K562 (cell line): ENCODE results near the gene KCNH2. TPM values are rescaled to one million over a fixed set of nuclear protein-coding genes. Genes with fewer than 3 reads are reported as not detected.

Experiments
- BRD4 ChIP-seq: fragments of 200-600 bp; sonication (generic); IDR thresholded peaks from 2 replicates; pipeline ENCODE4 v1.6.1; 2017; ENCODE audit warnings: inconsistent platforms
- CBX5 ChIP-seq: IDR thresholded peaks from 2 replicates; pipeline ENCODE4 v1.6.1; 2014; ENCODE audit warnings: low read depth, borderline replicate concordance
- COPS2 ChIP-seq: fragments of 450-650 bp; conservative IDR thresholded peaks from 2 replicates; pipeline ENCODE4 v1.6.1; 2016; ENCODE audit warnings: mild to moderate bottlenecking, moderate library complexity
- ESRRA ChIP-seq: fragments of 450-650 bp; IDR thresholded peaks from 2 replicates; pipeline ENCODE4 v1.6.1; 2014; ENCODE audit warnings: low read depth, mild to moderate bottlenecking, moderate library complexity, borderline replicate concordance
- ETS2 ChIP-seq: IDR thresholded peaks from 2 replicates; pipeline ENCODE4 v1.6.1; 2016; ENCODE audit warnings: borderline replicate concordance, missing genetic modification characterization, mild to moderate bottlenecking, moderate library complexity, missing compliant biosample characterization; ENCODE audit not compliant: poor library complexity, severe bottlenecking
- FOXK1 ChIP-seq: sonication (generic); formaldehyde crosslinking; IDR thresholded peaks from 2 replicates; pipeline ENCODE4 v1.8.0; 2022; ENCODE audit warnings: missing genetic modification reagents, mild to moderate bottlenecking, borderline replicate concordance
- GTF2F1 ChIP-seq: IDR thresholded peaks from 2 replicates; pipeline ENCODE4 v1.6.1; 2011; ENCODE audit warnings: low read depth, low read length, improper control_type of control experiment
- HIVEP1 ChIP-seq: fragments of 250-450 bp; sonication (Bioruptor Pico); IDR thresholded peaks from 2 replicates; pipeline ENCODE4 v1.4.0; 2020; ENCODE audit warnings: mild to moderate bottlenecking
- KHSRP ChIP-seq: fragments of 450-650 bp; IDR thresholded peaks from 2 replicates; pipeline ENCODE4 v1.6.1; 2017
- NBN ChIP-seq: fragments of 450-650 bp; IDR thresholded peaks from 2 replicates; pipeline ENCODE4 v1.6.1; 2016; ENCODE audit warnings: low read depth, mild to moderate bottlenecking
- PML ChIP-seq: IDR thresholded peaks from 2 replicates; pipeline ENCODE4 v1.6.1; 2012; ENCODE audit warnings: low read length, inconsistent platforms
- RCOR1 ChIP-seq, 2 experiments: IDR thresholded peaks; 2 replicates each; pipeline ENCODE4 v1.6.1; 2012; ENCODE audit warnings: low read depth in 2 of 2, low read length in 2 of 2, borderline replicate concordance in 1 of 2, improper control_type of control experiment in 1 of 2
- RERE ChIP-seq: sonication (generic); formaldehyde crosslinking; IDR thresholded peaks from 2 replicates; pipeline ENCODE4 v1.8.0; 2023; ENCODE audit warnings: missing genetic modification reagents, mild to moderate bottlenecking, borderline replicate concordance
- RFX5 ChIP-seq: IDR thresholded peaks from 2 replicates; pipeline ENCODE4 v1.6.1; 2011; ENCODE audit warnings: low read depth, mild to moderate bottlenecking, improper control_type of control experiment, low read length
- SETDB1 ChIP-seq: IDR thresholded peaks from one replicate; pipeline ENCODE4 v1.6.1; 2012; ENCODE audit warnings: low read length, control low read depth, inconsistent platforms
- STAT6 ChIP-seq: sonication (generic); formaldehyde crosslinking; IDR thresholded peaks from 2 replicates; pipeline ENCODE4 v1.8.1; 2023; ENCODE audit warnings: mild to moderate bottlenecking, missing genetic modification reagents
- TCF3 ChIP-seq: sonication (generic); formaldehyde crosslinking; IDR thresholded peaks from 2 replicates; pipeline ENCODE4 v1.4.0; 2020; ENCODE audit warnings: mild to moderate bottlenecking, missing genetic modification reagents
- TCF7L2 ChIP-seq: fragments of 150-350 bp; IDR thresholded peaks from 2 replicates; pipeline ENCODE4 v1.6.1; 2016; ENCODE audit warnings: low read depth, mild to moderate bottlenecking, low read length, moderate library complexity
- ZNF140 ChIP-seq: fragments of 250-450 bp; sonication (Bioruptor Pico); IDR thresholded peaks from 2 replicates; pipeline ENCODE4 v1.8.0; 2021; ENCODE audit warnings: moderate library complexity, mild to moderate bottlenecking, inconsistent platforms
- ZNF282 ChIP-seq: sonication (generic); formaldehyde crosslinking; IDR thresholded peaks from 2 replicates; pipeline ENCODE4 v1.8.1; 2023; ENCODE audit warnings: missing genetic modification reagents
- ZNF311 ChIP-seq: fragments of 250-450 bp; sonication (Bioruptor Pico); IDR thresholded peaks from 2 replicates; pipeline ENCODE4 v1.4.0; 2020; ENCODE audit warnings: mild to moderate bottlenecking, moderate library complexity
- ZNF408 ChIP-seq: fragments of 250-450 bp; sonication (Bioruptor Pico); IDR thresholded peaks from 2 replicates; pipeline ENCODE4 v1.4.0; 2020; ENCODE audit warnings: low read depth, mild to moderate bottlenecking, moderate library complexity
- ZNF41 ChIP-seq: fragments of 250-450 bp; sonication (Bioruptor Pico); conservative IDR thresholded peaks from 2 replicates; pipeline ENCODE4 v1.4.0; 2020; ENCODE audit warnings: mild to moderate bottlenecking
- ZNF436 ChIP-seq: fragments of 250-450, 450-650 bp; sonication (Bioruptor Pico); formaldehyde crosslinking; IDR thresholded peaks from 2 replicates; pipeline ENCODE4 v1.7.0; 2020; ENCODE audit warnings: mild to moderate bottlenecking
- polyA plus RNA-seq, 8 experiments: library from polyadenylated mRNA; depleted of rRNA in 4 of 8; stranded (reverse) in 5 of 8; unstranded in 3 of 8; fragments of >200 nt; fragmentation: Nextera tagmentation in 2 of 8; fragmentation: Illumina TruSeq in 1 of 8; extraction: Ambion mirVana in 2 of 8; extraction: Trizol in 1 of 8; gene quantifications; 2 replicates each; pipeline versions ENCODE4 v1.2.1 to v1.2.3, GENCODE V29; 2011 to 2014; ENCODE audit warnings: inconsistent platforms in 1 of 8, missing spikeins in 1 of 8
- total RNA-seq, 7 experiments: library from RNA; depleted of rRNA in 6 of 7; stranded (reverse); fragments of >200 nt in 6 of 7; fragmentation: Illumina TruSeq in 2 of 7; extraction: Trizol in 2 of 7; gene quantifications; 2 replicates each; pipeline versions ENCODE4 v1.2.1 to v1.2.3, GENCODE V29; 2011 to 2021; ENCODE audit warnings: low replicate concordance in 1 of 7

KCNH2 gene
- total and polyA plus RNA-seq, 9 of the 15 experiments (the other 6 are each of a cell fraction or from before 2014, with no cell fraction given) = 18.1 to 368 (median 218) TPM

- TF ChIP-seq BRD4 (no peak), RCOR1 (IDR thresholded peaks at IDR 0.05; ENCODE audit: borderline replicate concordance in 1 of 2, low read depth in 2 of 2, low read length in 2 of 2) (peak in 1 of 2 experiments; percentile 70; a peak in 2 of 4 replicates), PML (no peak), TCF3 (no peak), COPS2 (no peak), ETS2 (tag) (no peak), CBX5 (peak; percentile 63; the same call in 1 of the 2 replicates), GTF2F1 (no peak), STAT6 (no peak), ZNF311 (CRISPR knock-in tag) (no peak), FOXK1 (no peak), KHSRP (no peak), NBN (peak; percentile 51), ZNF408 (no peak), ZNF436 (CRISPR knock-in tag) (no peak), ESRRA (peak; percentile 36; the same call in 1 of the 2 replicates), ZNF140 (no peak), RFX5 (no peak), RERE (no peak), ZNF41 (CRISPR knock-in tag) (no peak), HIVEP1 (CRISPR knock-in tag) (no peak), SETDB1 (no peak), ZNF282 (CRISPR knock-in tag) (no peak), TCF7L2 (0 out of 2 replicates have a peak, but pooled peaks have one; percentile 10)
Observed at GRCh38 chr7:150898475-150899011, 79.6 kb downstream of the KCNH2 start (continued).
